GM23338 (cell line): ENCODE data around the gene SYNDIG1.

ENCODE experiments used
- CTCF ChIP-seq, 2 experiments: fragments of 200-600 bp in 1 of 2; sonication (generic) in 1 of 2; conservative IDR thresholded peaks; 2 replicates each; pipeline versions ENCODE4 v1.5.1 to v1.6.1; 2016 to 2017; ENCODE audit warnings: antibody characterized with exemption in 2 of 2, low read depth in 2 of 2, mild to moderate bottlenecking in 2 of 2, moderate library complexity in 1 of 2
- POLR2AphosphoS5 ChIP-seq: IDR thresholded peaks from 2 replicates; pipeline ENCODE4 v1.6.1; 2016; ENCODE audit warnings: antibody characterized with exemption, low read depth

GRCh38 chr20:24662322-24662721 is 192.9 kb downstream of the SYNDIG1 start:
- TF ChIP-seq CTCF (conservative IDR thresholded peaks at IDR 0.05; ENCODE audit: low read depth in 2 of 2): no peak
- no peak for TF ChIP-seq POLR2AphosphoS5
